DMS153 treated with DMSO at 0.1 percent for 48 hours (cell line): Measurements from ENCODE around the gene COQ8A.
"Not testable (repeated sequence)": the region's sequence is repeated elsewhere in the genome, so short reads cannot be mapped to it uniquely, and the experiment has no call there.

Source experiments
- DNase-seq: peaks from one replicate; lab custom pipeline; 2025; ENCODE audit not compliant: unreplicated experiment; lab: John Stamatoyannopoulos, UW

Gene COQ8A

GRCh38 chr1:226950871-226951270 is 10.8 kb downstream of the COQ8A start:
- DNase-seq = no peak

- no peak for DNase-seq
These were observed 11.4 kb downstream of the COQ8A start for GRCh38 chr1:226951286-226952117.

GRCh38 chr1:226952118-226952441 is 12.0 kb downstream of the COQ8A start:
- no peak for DNase-seq

GRCh38 chr1:226953175-226953800 is 13.2 kb downstream of the COQ8A start:
- DNase-seq = no peak

- DNase-seq = no peak
These were observed 14.2 kb downstream of the COQ8A start for GRCh38 chr1:226954337-226954736.

- no peak for DNase-seq
These were observed 14.7 kb downstream of the COQ8A start for GRCh38 chr1:226954777-226955176.

- DNase-seq = not testable (repeated sequence)
These were observed 15.8 kb downstream of the COQ8A start for GRCh38 chr1:226955857-226956256.

GRCh38 chr1:226956942-226957713 is 17.0 kb downstream of the COQ8A start:
- no peak for DNase-seq

- DNase-seq = no peak
These were observed 17.6 kb downstream of the COQ8A start for GRCh38 chr1:226957714-226958113.

- DNase-seq = no peak
These were observed 18.2 kb downstream of the COQ8A start for GRCh38 chr1:226958300-226958699.

- DNase-seq = no peak
These were observed 20.2 kb downstream of the COQ8A start for GRCh38 chr1:226960256-226960655.

- no peak for DNase-seq
These were observed 21.1 kb downstream of the COQ8A start for GRCh38 chr1:226960944-226961765.

GRCh38 chr1:226962421-226963391 is 22.6 kb downstream of the COQ8A start:
- no peak for DNase-seq

- DNase-seq = no peak
These were observed 24.0 kb downstream of the COQ8A start for GRCh38 chr1:226964068-226964425.

GRCh38 chr1:226964611-226965486 is 24.8 kb downstream of the COQ8A start:
- DNase-seq = no peak

GRCh38 chr1:226965581-226966440 is 25.7 kb downstream of the COQ8A start:
- no peak for DNase-seq

GRCh38 chr1:226966683-226967082 is 26.6 kb downstream of the COQ8A start:
- no peak for DNase-seq

- no peak for DNase-seq
These were observed 27.6 kb downstream of the COQ8A start for GRCh38 chr1:226967665-226968064.
